ENCODE measurements around the gene ZNF442.
"Not testable (repeated sequence)": the region's sequence is repeated elsewhere in the genome, so short reads cannot be mapped to it uniquely, and the experiment has no call there.

Gene ZNF442

GRCh38 chr19:12325690-12326089 is 39.8 kb downstream of the ZNF442 start:
- DNase-seq: no peak

- DNase-seq: no peak
Observed at GRCh38 chr19:12318782-12319413, 46.6 kb downstream of the ZNF442 start.

GRCh38 chr19:12314553-12314952 is 50.9 kb downstream of the ZNF442 start:
- DNase-seq: no peak

- DNase-seq: not testable (repeated sequence)
Observed at GRCh38 chr19:12308891-12309290, 56.6 kb downstream of the ZNF442 start.

All from NCI-H2171 treated with DMSO at 0.1 percent for 48 hours (cell line).